ENCODE measurements around the gene MCC. TPM values are rescaled to one million over a fixed set of nuclear protein-coding genes. Genes with fewer than 3 reads are reported as not detected.
A peak's percentile ranks its signal among the peaks of the same experiment; 100 is the strongest.

The MCC gene
- total RNA-seq, 2 donors from 2014 or later = 164 to 187 TPM

GRCh38 chr5:113292462-113292861, 195.8 kb downstream of the MCC start:
- TF ChIP-seq, protein P1, sequence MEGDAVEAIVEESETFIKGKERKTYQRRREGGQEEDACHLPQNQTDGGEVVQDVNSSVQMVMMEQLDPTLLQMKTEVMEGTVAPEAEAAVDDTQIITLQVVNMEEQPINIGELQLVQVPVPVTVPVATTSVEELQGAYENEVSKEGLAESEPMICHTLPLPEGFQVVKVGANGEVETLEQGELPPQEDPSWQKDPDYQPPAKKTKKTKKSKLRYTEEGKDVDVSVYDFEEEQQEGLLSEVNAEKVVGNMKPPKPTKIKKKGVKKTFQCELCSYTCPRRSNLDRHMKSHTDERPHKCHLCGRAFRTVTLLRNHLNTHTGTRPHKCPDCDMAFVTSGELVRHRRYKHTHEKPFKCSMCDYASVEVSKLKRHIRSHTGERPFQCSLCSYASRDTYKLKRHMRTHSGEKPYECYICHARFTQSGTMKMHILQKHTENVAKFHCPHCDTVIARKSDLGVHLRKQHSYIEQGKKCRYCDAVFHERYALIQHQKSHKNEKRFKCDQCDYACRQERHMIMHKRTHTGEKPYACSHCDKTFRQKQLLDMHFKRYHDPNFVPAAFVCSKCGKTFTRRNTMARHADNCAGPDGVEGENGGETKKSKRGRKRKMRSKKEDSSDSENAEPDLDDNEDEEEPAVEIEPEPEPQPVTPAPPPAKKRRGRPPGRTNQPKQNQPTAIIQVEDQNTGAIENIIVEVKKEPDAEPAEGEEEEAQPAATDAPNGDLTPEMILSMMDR (conservative IDR thresholded peaks at IDR 0.05) = no peak
- Mint-ChIP-seq H3K27ac (no peak overlapping the region), H3K9me3 (no peaks in the 10 kb centered on the region), H3K4me3 (peak overlapping the region; percentile 80), H3K27me3 (ENCODE audit: insufficient read depth) (no peaks in the 10 kb centered on the region), H3K4me1 (peaks cover 64% of the 10 kb centered on the region), H3K36me3 (ENCODE audit: low read depth) (peaks cover 6% of the 10 kb centered on the region)
- Histone ChIP-seq H3K27ac (ENCODE audit: low read depth, low read length) (no peak overlapping the region), H3K36me3 (ENCODE audit: control insufficient read depth, insufficient read depth, low read length) (peaks cover 5% of the 10 kb centered on the region), H3K4me3 (ENCODE audit: low read length) (peak overlapping the region; percentile 92), H3K9me3 (ENCODE audit: control insufficient read depth, low read length) (no peaks in the 10 kb centered on the region), H3K4me1 (ENCODE audit: control insufficient read depth, insufficient read depth, low read length) (peaks cover 15% of the 10 kb centered on the region), H3K9ac (ENCODE audit: extremely low read depth, low read length, poor library complexity, severe bottlenecking) (no peak overlapping the region), H3K27me3 (ENCODE audit: control insufficient read depth, insufficient read depth, low read length, poor library complexity, severe bottlenecking) (no peaks in the 10 kb centered on the region)
- WGBS, 2 experiments (ENCODE audit: insufficient coverage in 1 of 2, insufficient read length in 1 of 2) = 22 to 25% methylated on average over 2 to 3 of the region's 3 CpGs
- DNase-seq = no peak

DNA sequence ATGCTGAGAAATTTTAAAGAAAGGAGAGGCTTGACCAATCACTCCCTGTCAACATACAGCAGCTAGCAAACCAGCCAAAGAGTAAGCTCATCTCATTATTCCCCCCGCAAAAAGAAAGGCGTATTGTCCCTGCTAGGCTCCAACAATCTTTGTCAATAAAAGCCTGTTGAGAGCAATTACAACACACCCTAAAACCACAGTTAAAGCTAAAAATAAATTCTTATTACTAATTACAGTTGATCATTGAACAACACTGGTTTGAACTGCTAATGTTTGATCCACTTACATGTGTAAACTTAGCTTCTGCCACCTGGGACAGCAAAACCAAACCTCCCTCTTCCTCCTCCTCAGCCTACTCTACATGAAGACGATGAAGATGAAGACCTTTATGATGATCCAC, 204.7 kb downstream of the MCC start:
- peaks cover 13% of the 10 kb centered on the region for H3K4me1 ChIP-seq (ENCODE audit: control insufficient read depth, insufficient read depth, low read length)
- WGBS, 2 experiments (ENCODE audit: insufficient coverage in 1 of 2, insufficient read length in 1 of 2) = 80 to 84% methylated on average over 1 to 3 of the region's 3 CpGs

GRCh38 chr5:113282472-113282871, 205.8 kb downstream of the MCC start:
- Mint-ChIP-seq H3K4me1 (peaks cover 79% of the 10 kb centered on the region), H3K27ac (no peak overlapping the region), H3K9me3 (no peaks in the 10 kb centered on the region), H3K27me3 (ENCODE audit: insufficient read depth) (no peaks in the 10 kb centered on the region), H3K4me3 (peak overlapping the region; percentile 6), H3K36me3 (ENCODE audit: low read depth) (peaks cover 1% of the 10 kb centered on the region)
- no peak overlapping the region for H3K4me3 ChIP-seq (ENCODE audit: low read length)
- WGBS, 2 experiments (ENCODE audit: insufficient coverage in 1 of 2, insufficient read length in 1 of 2) = 87 to 100% methylated on average over 1 to 2 of the region's 2 CpGs
- peaks cover 13% of the 10 kb centered on the region for H3K4me1 ChIP-seq (ENCODE audit: control insufficient read depth, insufficient read depth, low read length)
- no peak overlapping the region for H3K27ac ChIP-seq (ENCODE audit: low read depth, low read length)
- no peak overlapping the region for H3K9ac ChIP-seq (ENCODE audit: extremely low read depth, low read length, poor library complexity, severe bottlenecking)
- H3K9me3 ChIP-seq (ENCODE audit: control insufficient read depth, low read length) = no peaks in the 10 kb centered on the region
- H3K36me3 ChIP-seq (ENCODE audit: control insufficient read depth, insufficient read depth, low read length) = peaks cover under 1% of the 10 kb centered on the region
- TF ChIP-seq, protein P1 (conservative IDR thresholded peaks at IDR 0.05) = no peak
- no peaks in the 10 kb centered on the region for H3K27me3 ChIP-seq (ENCODE audit: control insufficient read depth, insufficient read depth, low read length, poor library complexity, severe bottlenecking)
- no peak for DNase-seq

More for the DNA sequence above, 204.7 kb downstream of the MCC start:
- H3K9me3 Mint-ChIP-seq = no peaks in the 10 kb centered on the region
- Histone ChIP-seq H3K4me3 (ENCODE audit: low read length) (no peak overlapping the region), H3K9me3 (ENCODE audit: control insufficient read depth, low read length) (no peaks in the 10 kb centered on the region), H3K36me3 (ENCODE audit: control insufficient read depth, insufficient read depth, low read length) (peaks cover 6% of the 10 kb centered on the region), H3K27me3 (ENCODE audit: control insufficient read depth, insufficient read depth, low read length, poor library complexity, severe bottlenecking) (no peaks in the 10 kb centered on the region), H3K27ac (ENCODE audit: low read depth, low read length) (no peak overlapping the region), H3K9ac (ENCODE audit: extremely low read depth, low read length, poor library complexity, severe bottlenecking) (no peak overlapping the region)
- TF ChIP-seq, protein P1 (conservative IDR thresholded peaks at IDR 0.05) = no peak
- no peak overlapping the region for H3K4me3 Mint-ChIP-seq
- peaks cover 7% of the 10 kb centered on the region for H3K36me3 Mint-ChIP-seq (ENCODE audit: low read depth)
- DNase-seq = no peak
- H3K27me3 Mint-ChIP-seq (ENCODE audit: insufficient read depth) = no peaks in the 10 kb centered on the region
- peaks cover 82% of the 10 kb centered on the region for H3K4me1 Mint-ChIP-seq
- H3K27ac Mint-ChIP-seq = no peak overlapping the region
